ENCODE results near the gene SLC13A1.

DNA sequence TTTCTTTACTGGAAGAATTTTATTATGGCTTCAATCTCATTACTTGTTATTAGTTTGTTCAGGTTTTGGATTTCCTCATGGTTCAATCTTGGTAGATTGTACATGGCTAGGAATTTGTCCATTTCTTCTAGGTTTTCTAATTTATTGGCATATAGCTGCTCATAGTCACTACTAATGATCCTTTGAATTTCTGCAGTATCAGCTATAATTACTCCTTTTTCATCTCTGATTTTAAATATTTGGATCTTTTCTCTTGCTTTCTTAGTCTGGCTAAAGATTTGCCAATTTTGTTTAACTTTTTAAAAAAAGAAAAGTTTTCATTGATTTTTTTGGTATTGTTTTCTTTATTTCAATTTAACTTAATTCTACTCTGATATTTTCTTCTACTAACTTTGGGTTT is 59.2 kb downstream of the SLC13A1 start:
- TF ChIP-seq, protein P1, sequence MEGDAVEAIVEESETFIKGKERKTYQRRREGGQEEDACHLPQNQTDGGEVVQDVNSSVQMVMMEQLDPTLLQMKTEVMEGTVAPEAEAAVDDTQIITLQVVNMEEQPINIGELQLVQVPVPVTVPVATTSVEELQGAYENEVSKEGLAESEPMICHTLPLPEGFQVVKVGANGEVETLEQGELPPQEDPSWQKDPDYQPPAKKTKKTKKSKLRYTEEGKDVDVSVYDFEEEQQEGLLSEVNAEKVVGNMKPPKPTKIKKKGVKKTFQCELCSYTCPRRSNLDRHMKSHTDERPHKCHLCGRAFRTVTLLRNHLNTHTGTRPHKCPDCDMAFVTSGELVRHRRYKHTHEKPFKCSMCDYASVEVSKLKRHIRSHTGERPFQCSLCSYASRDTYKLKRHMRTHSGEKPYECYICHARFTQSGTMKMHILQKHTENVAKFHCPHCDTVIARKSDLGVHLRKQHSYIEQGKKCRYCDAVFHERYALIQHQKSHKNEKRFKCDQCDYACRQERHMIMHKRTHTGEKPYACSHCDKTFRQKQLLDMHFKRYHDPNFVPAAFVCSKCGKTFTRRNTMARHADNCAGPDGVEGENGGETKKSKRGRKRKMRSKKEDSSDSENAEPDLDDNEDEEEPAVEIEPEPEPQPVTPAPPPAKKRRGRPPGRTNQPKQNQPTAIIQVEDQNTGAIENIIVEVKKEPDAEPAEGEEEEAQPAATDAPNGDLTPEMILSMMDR (conservative IDR thresholded peaks at IDR 0.05; ENCODE audit: low read depth in 2 of 2), result no peak
- TF ChIP-seq EZH2phosphoT487 (IDR thresholded peaks at IDR 0.05; ENCODE audit: unreplicated experiment) (no peak), ZNF114 (CRISPR knock-in tag; IDR thresholded peaks at IDR 0.05) (no peak), NANOG (IDR thresholded peaks at IDR 0.05; ENCODE audit: borderline replicate concordance) (no peak), POLR2AphosphoS5 (IDR thresholded peaks at IDR 0.05; ENCODE audit: low read depth) (no peak), EZH2 (IDR thresholded peaks at IDR 0.05; ENCODE audit: low read depth, unreplicated experiment) (no peak), JUNB (IDR thresholded peaks at IDR 0.05; ENCODE audit: unreplicated experiment) (no peak)
- TF ChIP-seq, protein P2, sequence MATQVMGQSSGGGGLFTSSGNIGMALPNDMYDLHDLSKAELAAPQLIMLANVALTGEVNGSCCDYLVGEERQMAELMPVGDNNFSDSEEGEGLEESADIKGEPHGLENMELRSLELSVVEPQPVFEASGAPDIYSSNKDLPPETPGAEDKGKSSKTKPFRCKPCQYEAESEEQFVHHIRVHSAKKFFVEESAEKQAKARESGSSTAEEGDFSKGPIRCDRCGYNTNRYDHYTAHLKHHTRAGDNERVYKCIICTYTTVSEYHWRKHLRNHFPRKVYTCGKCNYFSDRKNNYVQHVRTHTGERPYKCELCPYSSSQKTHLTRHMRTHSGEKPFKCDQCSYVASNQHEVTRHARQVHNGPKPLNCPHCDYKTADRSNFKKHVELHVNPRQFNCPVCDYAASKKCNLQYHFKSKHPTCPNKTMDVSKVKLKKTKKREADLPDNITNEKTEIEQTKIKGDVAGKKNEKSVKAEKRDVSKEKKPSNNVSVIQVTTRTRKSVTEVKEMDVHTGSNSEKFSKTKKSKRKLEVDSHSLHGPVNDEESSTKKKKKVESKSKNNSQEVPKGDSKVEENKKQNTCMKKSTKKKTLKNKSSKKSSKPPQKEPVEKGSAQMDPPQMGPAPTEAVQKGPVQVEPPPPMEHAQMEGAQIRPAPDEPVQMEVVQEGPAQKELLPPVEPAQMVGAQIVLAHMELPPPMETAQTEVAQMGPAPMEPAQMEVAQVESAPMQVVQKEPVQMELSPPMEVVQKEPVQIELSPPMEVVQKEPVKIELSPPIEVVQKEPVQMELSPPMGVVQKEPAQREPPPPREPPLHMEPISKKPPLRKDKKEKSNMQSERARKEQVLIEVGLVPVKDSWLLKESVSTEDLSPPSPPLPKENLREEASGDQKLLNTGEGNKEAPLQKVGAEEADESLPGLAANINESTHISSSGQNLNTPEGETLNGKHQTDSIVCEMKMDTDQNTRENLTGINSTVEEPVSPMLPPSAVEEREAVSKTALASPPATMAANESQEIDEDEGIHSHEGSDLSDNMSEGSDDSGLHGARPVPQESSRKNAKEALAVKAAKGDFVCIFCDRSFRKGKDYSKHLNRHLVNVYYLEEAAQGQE (IDR thresholded peaks at IDR 0.05; ENCODE audit: unreplicated experiment), result no peak

Data from GM23338 (cell line).